ENCODE measurements around the gene POC1A. TPM values are rescaled to one million over a fixed set of nuclear protein-coding genes. Genes with fewer than 3 reads are reported as not detected.

The POC1A gene
- total and polyA plus RNA-seq, 2 donors (not counting 3 experiments of a cell fraction or from before 2014, with no cell fraction given) = 14.8 to 19.4 TPM

- no TSS peak for BruUV-seq (replicated peaks)
- no peak overlapping the region for H3K9ac ChIP-seq (replicated peaks; ENCODE audit: extremely low read depth, insufficient read depth, low read length)
- no peak for TF ChIP-seq EZH2 (IDR thresholded peaks at IDR 0.05; ENCODE audit: borderline replicate concordance, low read depth, low read length, severe bottlenecking)
- no peak for TF ChIP-seq GATA2 (IDR thresholded peaks at IDR 0.05; ENCODE audit: insufficient read depth, insufficient read length, low read depth, low read length)
- TF ChIP-seq FOS (IDR thresholded peaks at IDR 0.05; ENCODE audit: borderline replicate concordance, insufficient read depth, low read length) = no peak
- no peak for TF ChIP-seq POLR2A (IDR thresholded peaks at IDR 0.05; ENCODE audit: low read depth, low read length)
- TF ChIP-seq, protein P1, sequence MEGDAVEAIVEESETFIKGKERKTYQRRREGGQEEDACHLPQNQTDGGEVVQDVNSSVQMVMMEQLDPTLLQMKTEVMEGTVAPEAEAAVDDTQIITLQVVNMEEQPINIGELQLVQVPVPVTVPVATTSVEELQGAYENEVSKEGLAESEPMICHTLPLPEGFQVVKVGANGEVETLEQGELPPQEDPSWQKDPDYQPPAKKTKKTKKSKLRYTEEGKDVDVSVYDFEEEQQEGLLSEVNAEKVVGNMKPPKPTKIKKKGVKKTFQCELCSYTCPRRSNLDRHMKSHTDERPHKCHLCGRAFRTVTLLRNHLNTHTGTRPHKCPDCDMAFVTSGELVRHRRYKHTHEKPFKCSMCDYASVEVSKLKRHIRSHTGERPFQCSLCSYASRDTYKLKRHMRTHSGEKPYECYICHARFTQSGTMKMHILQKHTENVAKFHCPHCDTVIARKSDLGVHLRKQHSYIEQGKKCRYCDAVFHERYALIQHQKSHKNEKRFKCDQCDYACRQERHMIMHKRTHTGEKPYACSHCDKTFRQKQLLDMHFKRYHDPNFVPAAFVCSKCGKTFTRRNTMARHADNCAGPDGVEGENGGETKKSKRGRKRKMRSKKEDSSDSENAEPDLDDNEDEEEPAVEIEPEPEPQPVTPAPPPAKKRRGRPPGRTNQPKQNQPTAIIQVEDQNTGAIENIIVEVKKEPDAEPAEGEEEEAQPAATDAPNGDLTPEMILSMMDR (IDR thresholded peaks at IDR 0.05; ENCODE audit: extremely low read depth in 1 of 2, insufficient read depth in 1 of 2, low read depth in 1 of 2, low read length in 2 of 2) = no peak
- no peak for TF ChIP-seq JUN (IDR thresholded peaks at IDR 0.05; ENCODE audit: borderline replicate concordance, insufficient read depth, insufficient read length, low read depth)
- TF ChIP-seq MYC (IDR thresholded peaks at IDR 0.05; ENCODE audit: low read depth, low read length) = no peak
- no peak for TF ChIP-seq MAX (IDR thresholded peaks at IDR 0.05; ENCODE audit: insufficient read depth, insufficient read length)
- no peak for TF ChIP-seq POLR2AphosphoS5 (IDR thresholded peaks at IDR 0.05; ENCODE audit: insufficient read depth, low read depth, low read length)
- no peak overlapping the region for H3K4me2 ChIP-seq (ENCODE audit: insufficient read depth, low read length)
- no peaks in the 10 kb centered on the region for H4K20me1 ChIP-seq (replicated peaks; ENCODE audit: control insufficient read depth, extremely low read depth, insufficient read depth, low read length)
- H3K4me1 ChIP-seq (ENCODE audit: control insufficient read depth, extremely low read depth, insufficient read depth, low read length) = peaks cover 37% of the 10 kb centered on the region
- H3K27me3 ChIP-seq (ENCODE audit: control insufficient read depth in 2 of 2, insufficient read depth in 2 of 2, low read length in 2 of 2) = no peaks in the 10 kb centered on the region
- no peak overlapping the region for H3K4me3 ChIP-seq (replicated peaks in 1 of 3; ENCODE audit: insufficient read depth in 1 of 3, low read depth in 1 of 3, low read length in 3 of 3)
- dilution Hi-C loops (cut with MboI; ENCODE audit: extremely low pct_ligation_motif_present, low sequenced_read_pairs) (no loop called here), intact Hi-C loops (cut with micrococcal nuclease) (no loop called here)
- ChIA-PET POLR2A (no interaction called here), CTCF (interaction anchor here (0.8 to 3.4 kb wide), 5 partner anchors 20 to 38 kb away, joined by 3 to 19 read pairs (median 3); no protein-coding TSS in a partner anchor)
- no peak for FAIRE-seq
- no peak overlapping the region for H3K27ac ChIP-seq (ENCODE audit: insufficient read depth, low read depth, low read length)
- H3K79me2 ChIP-seq (ENCODE audit: control insufficient read depth, insufficient read depth, low read length) = no peaks in the 10 kb centered on the region
- H3K9me1 ChIP-seq (replicated peaks; ENCODE audit: control insufficient read depth, extremely low read depth, insufficient read depth, low read length) = no peaks in the 10 kb centered on the region
- no peak for DNase-seq (ENCODE audit: low read depth, low spot score)
- no peaks in the 10 kb centered on the region for H3K9me3 ChIP-seq (replicated peaks; ENCODE audit: control insufficient read depth, insufficient read depth, low read length)
- H2AFZ ChIP-seq (ENCODE audit: low read depth, low read length) = no peak overlapping the region
- no peaks in the 10 kb centered on the region for H3K36me3 ChIP-seq (ENCODE audit: control insufficient read depth in 2 of 2, extremely low read depth in 1 of 2, insufficient read depth in 2 of 2, low read length in 2 of 2)
Measured at GRCh38 chr3:52084954-52085680, 69.1 kb downstream of the POC1A start.

Measured in endothelial cell of umbilical vein (primary cell).